Tibial nerve (tissue), 3 donors: ENCODE data around the gene TTC28.

Source experiments
- POLR2A ChIP-seq, 2 donors: fragments of 450-650 bp; IDR thresholded peaks; one replicate each; pipeline ENCODE4 v1.6.1; 2017; ENCODE audit warnings: antibody characterized with exemption in 2 of 2, mild to moderate bottlenecking in 2 of 2, moderate library complexity in 2 of 2
- TF ChIP-seq, protein P1 (sequence below), 5 experiments: fragments of 200-600 bp in 3 of 5; fragments of 450-650 bp in 2 of 5; sonication (generic) in 3 of 5; IDR thresholded peaks; one replicate each; pipeline ENCODE4 v1.5.1; 2016 to 2019; ENCODE audit warnings: antibody characterized with exemption in 5 of 5, mild to moderate bottlenecking in 3 of 5, moderate library complexity in 2 of 5

DNA sequence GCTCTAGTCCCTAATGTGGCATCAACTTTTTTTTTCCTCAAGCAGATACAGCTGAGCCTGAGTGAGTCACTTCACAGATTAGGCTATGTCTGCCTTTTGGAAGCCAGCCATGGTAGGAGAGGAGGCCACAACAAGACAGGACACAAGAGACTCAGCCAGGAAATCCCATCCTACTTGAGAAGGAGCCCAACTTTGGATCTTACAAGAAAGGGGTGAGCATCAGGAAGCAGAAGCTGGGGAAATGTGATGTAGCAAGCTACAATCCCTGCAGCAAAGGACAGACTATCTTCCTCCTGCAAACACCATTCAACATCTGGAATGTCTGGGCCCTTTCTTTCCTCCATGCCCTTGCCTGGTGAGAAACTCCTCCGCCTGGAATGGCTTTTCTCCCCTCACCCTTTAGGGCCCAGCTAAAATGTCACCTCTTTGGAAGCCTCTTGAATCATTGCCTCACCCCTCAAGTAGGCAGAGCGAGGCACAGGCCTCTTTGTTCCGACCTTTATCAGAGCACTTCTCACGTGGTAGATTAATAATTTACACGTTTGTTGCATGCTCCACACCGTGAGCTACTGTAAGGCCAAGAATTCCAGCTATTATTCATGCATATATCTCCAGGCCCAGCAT lies 604.2 kb downstream of the TTC28 start:
- TF ChIP-seq, protein P1, sequence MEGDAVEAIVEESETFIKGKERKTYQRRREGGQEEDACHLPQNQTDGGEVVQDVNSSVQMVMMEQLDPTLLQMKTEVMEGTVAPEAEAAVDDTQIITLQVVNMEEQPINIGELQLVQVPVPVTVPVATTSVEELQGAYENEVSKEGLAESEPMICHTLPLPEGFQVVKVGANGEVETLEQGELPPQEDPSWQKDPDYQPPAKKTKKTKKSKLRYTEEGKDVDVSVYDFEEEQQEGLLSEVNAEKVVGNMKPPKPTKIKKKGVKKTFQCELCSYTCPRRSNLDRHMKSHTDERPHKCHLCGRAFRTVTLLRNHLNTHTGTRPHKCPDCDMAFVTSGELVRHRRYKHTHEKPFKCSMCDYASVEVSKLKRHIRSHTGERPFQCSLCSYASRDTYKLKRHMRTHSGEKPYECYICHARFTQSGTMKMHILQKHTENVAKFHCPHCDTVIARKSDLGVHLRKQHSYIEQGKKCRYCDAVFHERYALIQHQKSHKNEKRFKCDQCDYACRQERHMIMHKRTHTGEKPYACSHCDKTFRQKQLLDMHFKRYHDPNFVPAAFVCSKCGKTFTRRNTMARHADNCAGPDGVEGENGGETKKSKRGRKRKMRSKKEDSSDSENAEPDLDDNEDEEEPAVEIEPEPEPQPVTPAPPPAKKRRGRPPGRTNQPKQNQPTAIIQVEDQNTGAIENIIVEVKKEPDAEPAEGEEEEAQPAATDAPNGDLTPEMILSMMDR (IDR thresholded peaks at IDR 0.05) = no peak
- TF ChIP-seq POLR2A (IDR thresholded peaks at IDR 0.05) = no peak
